AG10803 (cell line): ENCODE results near the gene ADGRB2.

Source experiments
- DNase-seq: peaks from one replicate; pipeline ENCODE4 v3.0.0; 2010; ENCODE audit warnings: low read depth
- H3K4me3 ChIP-seq: 2 replicates; pipeline ENCODE4 v1.5.1; 2011; ENCODE audit warnings: mild to moderate bottlenecking, low read length, control low read depth
- CTCF ChIP-seq: conservative IDR thresholded peaks from 2 replicates; pipeline ENCODE4 v1.5.1; 2011; ENCODE audit warnings: mild to moderate bottlenecking, low read length, control low read depth, inconsistent platforms

The ADGRB2 gene

GRCh38 chr1:31790641-31791091 lies 26.5 kb upstream of the ADGRB2 start:
- H3K4me3 ChIP-seq: no peak overlapping the region
- no peak for DNase-seq
- no peak for TF ChIP-seq CTCF

- no peak for TF ChIP-seq CTCF
- DNase-seq: no peak
- H3K4me3 ChIP-seq: no peak overlapping the region
These were observed 26.0 kb upstream of the ADGRB2 start for GRCh38 chr1:31790140-31790539.

- peak; percentile 81 for TF ChIP-seq CTCF
- peak; percentile 89 for DNase-seq
- H3K4me3 ChIP-seq: peak overlapping the region; percentile 88
These were observed 25.3 kb upstream of the ADGRB2 start for GRCh38 chr1:31789259-31790065.

GRCh38 chr1:31788825-31789256 lies 24.7 kb upstream of the ADGRB2 start:
- peak; percentile 85 for DNase-seq
- H3K4me3 ChIP-seq: peak overlapping the region; percentile 88
- TF ChIP-seq CTCF: no peak

- H3K4me3 ChIP-seq: peak overlapping the region; percentile 88
- DNase-seq: peak; percentile 90
- TF ChIP-seq CTCF: no peak
These were observed 24.1 kb upstream of the ADGRB2 start for GRCh38 chr1:31788138-31788824.

- DNase-seq: no peak
- H3K4me3 ChIP-seq: peak overlapping the region; percentile 88
- no peak for TF ChIP-seq CTCF
These were observed 23.6 kb upstream of the ADGRB2 start for GRCh38 chr1:31787786-31788137.

GRCh38 chr1:31787261-31787660 lies 23.1 kb upstream of the ADGRB2 start:
- H3K4me3 ChIP-seq: no peak overlapping the region
- DNase-seq: no peak
- no peak for TF ChIP-seq CTCF
